SK-N-MC (cell line): Measurements from ENCODE around the gene C4BPB.

Source experiments
- EZH2 ChIP-seq: fragments of 200-600 bp; sonication (generic); IDR thresholded peaks from one replicate; pipeline ENCODE4 v1.6.1; 2017; ENCODE audit warnings: antibody characterized with exemption
- POLR2AphosphoS5 ChIP-seq: IDR thresholded peaks from 2 replicates; pipeline ENCODE4 v1.6.1; 2012; ENCODE audit warnings: mild to moderate bottlenecking, low read depth, low read length, borderline replicate concordance

DNA sequence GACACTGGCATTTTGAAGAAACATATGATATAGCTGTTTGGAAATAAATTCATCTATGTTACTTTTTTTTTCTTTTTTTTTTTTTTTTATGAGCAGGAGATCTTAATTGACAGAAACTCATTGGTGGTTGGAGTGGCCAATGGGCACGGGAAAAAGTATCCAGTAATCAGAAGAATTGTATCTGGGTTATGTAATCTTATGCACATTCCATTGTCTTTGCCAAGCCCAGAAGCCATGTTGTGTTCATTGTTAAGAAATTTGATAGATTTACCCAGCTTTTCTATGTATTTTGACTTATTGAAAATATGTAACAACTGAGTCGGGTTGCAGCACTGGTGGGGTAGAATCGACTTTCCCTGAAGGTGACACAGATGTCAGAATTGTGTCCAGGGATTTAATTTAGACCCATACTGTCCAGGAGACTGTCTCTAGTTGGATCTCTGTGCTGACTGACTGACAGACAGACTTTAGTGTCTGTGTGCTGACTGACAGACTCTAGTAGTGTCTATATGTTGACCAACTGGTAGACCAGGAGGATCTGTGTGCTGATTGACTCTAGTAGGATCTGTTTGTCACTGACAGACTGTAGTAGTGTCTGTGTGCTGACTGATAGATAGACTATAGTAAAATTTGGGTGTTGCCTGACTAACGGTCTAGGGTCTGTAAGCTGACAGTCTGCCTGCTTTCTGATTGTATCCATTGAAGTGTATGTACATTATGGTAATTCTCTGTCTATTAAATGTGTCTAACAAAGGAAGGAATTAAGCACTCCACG, 12.3 kb upstream of the C4BPB start:
- TF ChIP-seq EZH2 = no peak
- TF ChIP-seq POLR2AphosphoS5 = no peak
